Measurements from ENCODE around the gene TMEM86A. TPM values are rescaled to one million over a fixed set of nuclear protein-coding genes. Genes with fewer than 3 reads are reported as not detected.
A peak's percentile ranks its signal among the peaks of the same experiment; 100 is the strongest.
"Not testable (repeated sequence)": the region's sequence is repeated elsewhere in the genome, so short reads cannot be mapped to it uniquely, and the experiment has no call there.

Gene TMEM86A
- under 1 TPM; 0.13 to 0.38 (median 0.18) TPM for total RNA-seq

- DNase-seq, result peak; percentile 88
- Mint-ChIP-seq H3K4me1 (ENCODE audit: low read depth) (peaks cover 19% of the 10 kb centered on the region), H3K9me3 (no peaks in the 10 kb centered on the region), H3K36me3 (ENCODE audit: insufficient read depth) (no peaks in the 10 kb centered on the region), H3K4me3 (peak within 1 kb of the TSS; percentile 82), H3K27me3 (ENCODE audit: low read depth) (peaks cover 2% of the 10 kb centered on the region)
- peak; percentile 96 for ATAC-seq
Observed at GRCh38 chr11:18698341-18699268, at the start of gene TMEM86A. Gene TMEM86A, plus strand, starts transcription at chr11:18698779. Its CDS starts 108 bp downstream, at chr11:18698887.

- ATAC-seq, result no peak
- no peak for DNase-seq
- no peak overlapping the region for H3K4me3 Mint-ChIP-seq
- H3K36me3 Mint-ChIP-seq (ENCODE audit: insufficient read depth), result no peaks in the 10 kb centered on the region
- H3K9me3 Mint-ChIP-seq, result no peaks in the 10 kb centered on the region
- H3K4me1 Mint-ChIP-seq (ENCODE audit: low read depth), result peaks cover 7% of the 10 kb centered on the region
- no peaks in the 10 kb centered on the region for H3K27me3 Mint-ChIP-seq (ENCODE audit: low read depth)
Observed at GRCh38 chr11:18650353-18650752, 48.2 kb upstream of the TMEM86A start.

- no peaks in the 10 kb centered on the region for H3K27me3 Mint-ChIP-seq (ENCODE audit: low read depth)
- DNase-seq (no peak), ATAC-seq (peak; percentile 32 to 53)
- peaks cover 7% of the 10 kb centered on the region for H3K4me1 Mint-ChIP-seq (ENCODE audit: low read depth)
- H3K4me3 Mint-ChIP-seq, result no peak overlapping the region
- no peaks in the 10 kb centered on the region for H3K36me3 Mint-ChIP-seq (ENCODE audit: insufficient read depth)
- no peaks in the 10 kb centered on the region for H3K9me3 Mint-ChIP-seq
Observed at GRCh38 chr11:18650859-18651557, 47.6 kb upstream of the TMEM86A start.

GRCh38 chr11:18657673-18658072 is 40.9 kb upstream of the TMEM86A start:
- Mint-ChIP-seq H3K36me3 (ENCODE audit: insufficient read depth) (peaks cover 6% of the 10 kb centered on the region), H3K4me1 (ENCODE audit: low read depth) (no peaks in the 10 kb centered on the region), H3K9me3 (no peaks in the 10 kb centered on the region), H3K4me3 (no peak overlapping the region), H3K27me3 (ENCODE audit: low read depth) (peaks cover 8% of the 10 kb centered on the region)
- no peak for DNase-seq
- no peak for ATAC-seq

GRCh38 chr11:18665353-18665872 is 33.2 kb upstream of the TMEM86A start:
- peaks cover 34% of the 10 kb centered on the region for H3K4me1 Mint-ChIP-seq (ENCODE audit: low read depth)
- ATAC-seq, result peak in 1 of 2 donors; percentile 26
- not testable (repeated sequence) for H3K36me3 Mint-ChIP-seq (ENCODE audit: insufficient read depth)

GRCh38 chr11:18668131-18668530 is 30.4 kb upstream of the TMEM86A start:
- no peak overlapping the region for H3K4me3 Mint-ChIP-seq
- peaks cover 50% of the 10 kb centered on the region for H3K4me1 Mint-ChIP-seq (ENCODE audit: low read depth)
- ATAC-seq (no peak), DNase-seq (no peak)
- no peaks in the 10 kb centered on the region for H3K36me3 Mint-ChIP-seq (ENCODE audit: insufficient read depth)
- H3K27me3 Mint-ChIP-seq (ENCODE audit: low read depth), result no peaks in the 10 kb centered on the region
- peaks cover 4% of the 10 kb centered on the region for H3K9me3 Mint-ChIP-seq

More at GRCh38 chr11:18665353-18665872, 33.2 kb upstream of the TMEM86A start:
- not testable (repeated sequence) for DNase-seq; H3K27me3 Mint-ChIP-seq (ENCODE audit: low read depth); H3K9me3 Mint-ChIP-seq
- H3K4me3 Mint-ChIP-seq, result peak overlapping the region; percentile 41

- ATAC-seq (peak; percentile 77), DNase-seq (peak; percentile 11)
- H3K9me3 Mint-ChIP-seq, result peaks cover 4% of the 10 kb centered on the region
- H3K4me3 Mint-ChIP-seq, result no peak overlapping the region
- H3K4me1 Mint-ChIP-seq (ENCODE audit: low read depth), result peaks cover 53% of the 10 kb centered on the region
- no peaks in the 10 kb centered on the region for H3K36me3 Mint-ChIP-seq (ENCODE audit: insufficient read depth)
- no peaks in the 10 kb centered on the region for H3K27me3 Mint-ChIP-seq (ENCODE audit: low read depth)
Observed at GRCh38 chr11:18669219-18669596, 29.4 kb upstream of the TMEM86A start.

- Mint-ChIP-seq H3K4me1 (ENCODE audit: low read depth) (peaks cover 53% of the 10 kb centered on the region), H3K9me3 (peaks cover 4% of the 10 kb centered on the region), H3K36me3 (ENCODE audit: insufficient read depth) (no peaks in the 10 kb centered on the region), H3K4me3 (no peak overlapping the region), H3K27me3 (ENCODE audit: low read depth) (no peaks in the 10 kb centered on the region)
- DNase-seq, result no peak
- ATAC-seq, result no peak
Observed at GRCh38 chr11:18669711-18670110, 28.9 kb upstream of the TMEM86A start.

GRCh38 chr11:18671246-18671645 is 27.3 kb upstream of the TMEM86A start:
- H3K27me3 Mint-ChIP-seq (ENCODE audit: low read depth), result no peaks in the 10 kb centered on the region
- ATAC-seq, result peak in 1 of 2 donors; percentile 24
- H3K9me3 Mint-ChIP-seq, result peaks cover 4% of the 10 kb centered on the region
- peaks cover 44% of the 10 kb centered on the region for H3K4me1 Mint-ChIP-seq (ENCODE audit: low read depth)
- peak; percentile 27 for DNase-seq
- no peaks in the 10 kb centered on the region for H3K36me3 Mint-ChIP-seq (ENCODE audit: insufficient read depth)
- H3K4me3 Mint-ChIP-seq, result peak overlapping the region; percentile 20

- H3K4me1 Mint-ChIP-seq (ENCODE audit: low read depth), result peaks cover 44% of the 10 kb centered on the region
- H3K9me3 Mint-ChIP-seq; H3K36me3 Mint-ChIP-seq (ENCODE audit: insufficient read depth); H3K27me3 Mint-ChIP-seq (ENCODE audit: low read depth): not testable (repeated sequence)
- DNase-seq (peak; percentile 26), ATAC-seq (peak; percentile 81 to 88)
- peak overlapping the region; percentile 40 for H3K4me3 Mint-ChIP-seq
Observed at GRCh38 chr11:18672209-18672608, 26.4 kb upstream of the TMEM86A start.

- ATAC-seq, result no peak
- DNase-seq, result no peak
- Mint-ChIP-seq H3K4me3 (no peak overlapping the region), H3K4me1 (ENCODE audit: low read depth) (peaks cover 15% of the 10 kb centered on the region), H3K9me3 (no peaks in the 10 kb centered on the region), H3K36me3 (ENCODE audit: insufficient read depth) (no peaks in the 10 kb centered on the region), H3K27me3 (ENCODE audit: low read depth) (no peaks in the 10 kb centered on the region)
Observed at GRCh38 chr11:18676803-18677202, 21.8 kb upstream of the TMEM86A start.

- H3K36me3 Mint-ChIP-seq (ENCODE audit: insufficient read depth), result no peaks in the 10 kb centered on the region
Observed at GRCh38 chr11:18677560-18677959, 21.0 kb upstream of the TMEM86A start.

GRCh38 chr11:18681949-18682348 is 16.6 kb upstream of the TMEM86A start:
- not testable (repeated sequence) for H3K36me3 Mint-ChIP-seq (ENCODE audit: insufficient read depth); ATAC-seq; H3K9me3 Mint-ChIP-seq; H3K4me1 Mint-ChIP-seq (ENCODE audit: low read depth); DNase-seq; H3K27me3 Mint-ChIP-seq (ENCODE audit: low read depth); H3K4me3 Mint-ChIP-seq

More at GRCh38 chr11:18677560-18677959, 21.0 kb upstream of the TMEM86A start:
- no peak for ATAC-seq
- Mint-ChIP-seq H3K9me3 (no peaks in the 10 kb centered on the region), H3K4me1 (ENCODE audit: low read depth) (peaks cover 12% of the 10 kb centered on the region), H3K27me3 (ENCODE audit: low read depth) (no peaks in the 10 kb centered on the region), H3K4me3 (no peak overlapping the region)
- no peak for DNase-seq

GRCh38 chr11:18682466-18682865 is 16.1 kb upstream of the TMEM86A start:
- H3K36me3 Mint-ChIP-seq (ENCODE audit: insufficient read depth), result no peaks in the 10 kb centered on the region
- H3K9me3 Mint-ChIP-seq, result no peaks in the 10 kb centered on the region
- ATAC-seq, result no peak

More at GRCh38 chr11:18682466-18682865, 16.1 kb upstream of the TMEM86A start:
- H3K4me1 Mint-ChIP-seq (ENCODE audit: low read depth), result peaks cover 5% of the 10 kb centered on the region
- H3K4me3 Mint-ChIP-seq, result no peak overlapping the region
- no peaks in the 10 kb centered on the region for H3K27me3 Mint-ChIP-seq (ENCODE audit: low read depth)
- no peak for DNase-seq

Measured in activated T-cell treated with anti-CD3 and anti-CD28 coated beads, Interleukin-2, amount 50 U/mL, for 4 hours (primary cell).